GM12878 (cell line): ENCODE measurements around the gene IKZF5.

ENCODE experiments used
- BCL11A ChIP-seq: IDR thresholded peaks from 2 replicates; pipeline ENCODE4 v1.6.1; 2011; ENCODE audit warnings: low read depth, low read length
- CTCF ChIP-seq, 3 experiments: IDR thresholded peaks in 2 of 3; conservative IDR thresholded peaks in 1 of 3; 2 replicates each; pipeline ENCODE4 v1.5.1; 2011; ENCODE audit warnings: low read depth in 3 of 3, low read length in 3 of 3, mild to moderate bottlenecking in 3 of 3, control low read depth in 2 of 3, moderate library complexity in 2 of 3, inconsistent platforms in 1 of 3, mixed read lengths in 1 of 3; ENCODE audit not compliant: control insufficient read depth in 2 of 3, insufficient read depth in 1 of 3; ENCODE audit errors: extremely low read depth in 1 of 3
- FOXM1 ChIP-seq: IDR thresholded peaks from 2 replicates; pipeline ENCODE4 v1.6.1; 2012; ENCODE audit warnings: low read depth, mild to moderate bottlenecking, inconsistent platforms, low read length, moderate library complexity
- NKRF ChIP-seq: fragments of 450-650 bp; conservative IDR thresholded peaks from 2 replicates; pipeline ENCODE4 v1.6.1; 2017; ENCODE audit warnings: mild to moderate bottlenecking, moderate library complexity
- POLR2A ChIP-seq: IDR thresholded peaks from 2 replicates; pipeline ENCODE4 v1.6.1; 2011; ENCODE audit warnings: low read depth, mild to moderate bottlenecking, low read length
- RFX5 ChIP-seq: IDR thresholded peaks from 2 replicates; pipeline ENCODE4 v1.6.1; 2011; ENCODE audit warnings: low read depth, low read length, improper control_type of control experiment
- SMC3 ChIP-seq: IDR thresholded peaks from 2 replicates; pipeline ENCODE4 v1.6.1; 2011; ENCODE audit warnings: low read length, improper control_type of control experiment, borderline replicate concordance
- YY1 ChIP-seq: IDR thresholded peaks from 2 replicates; pipeline ENCODE4 v1.6.1; 2011; ENCODE audit warnings: low read depth, mild to moderate bottlenecking, low read length
- ZNF274 ChIP-seq: IDR thresholded peaks from one replicate; pipeline ENCODE4 v1.8.0; 2011; ENCODE audit not compliant: insufficient read length, insufficient read depth
- ZNF687 ChIP-seq: fragments of 450-650 bp; IDR thresholded peaks from 2 replicates; pipeline ENCODE4 v1.6.1; 2017; ENCODE audit warnings: mild to moderate bottlenecking, moderate library complexity
- TF ChIP-seq, protein P1 (sequence below): IDR thresholded peaks from 2 replicates; pipeline ENCODE4 v1.6.1; 2011; ENCODE audit warnings: mild to moderate bottlenecking, low read depth, low read length, moderate library complexity; ENCODE audit not compliant: insufficient replicate concordance
- TF ChIP-seq, protein P2 (sequence below): IDR thresholded peaks from 2 replicates; pipeline ENCODE4 v1.6.1; 2012; ENCODE audit warnings: mild to moderate bottlenecking, low read depth, low read length
- TF ChIP-seq, protein P3 (sequence below): IDR thresholded peaks from 2 replicates; pipeline ENCODE4 v1.6.1; 2011; ENCODE audit warnings: low read depth, low read length, improper control_type of control experiment, borderline replicate concordance

GRCh38 chr10:123021517-123021916 lies 12.9 kb upstream of the IKZF5 start:
- TF ChIP-seq POLR2A (no peak), ZNF274 (no peak), NKRF (no peak), YY1 (no peak), BCL11A (no peak), RFX5 (no peak), FOXM1 (no peak), SMC3 (no peak), CTCF (IDR thresholded peaks at IDR 0.05 in 2 of 3, conservative IDR thresholded peaks at IDR 0.05 in 1 of 3; ENCODE audit: control insufficient read depth in 2 of 3, extremely low read depth in 1 of 3, insufficient read depth in 1 of 3, low read depth in 3 of 3, low read length in 3 of 3) (peak; percentile 36 to 47 (median 40)), ZNF687 (no peak)
- TF ChIP-seq, protein P1, sequence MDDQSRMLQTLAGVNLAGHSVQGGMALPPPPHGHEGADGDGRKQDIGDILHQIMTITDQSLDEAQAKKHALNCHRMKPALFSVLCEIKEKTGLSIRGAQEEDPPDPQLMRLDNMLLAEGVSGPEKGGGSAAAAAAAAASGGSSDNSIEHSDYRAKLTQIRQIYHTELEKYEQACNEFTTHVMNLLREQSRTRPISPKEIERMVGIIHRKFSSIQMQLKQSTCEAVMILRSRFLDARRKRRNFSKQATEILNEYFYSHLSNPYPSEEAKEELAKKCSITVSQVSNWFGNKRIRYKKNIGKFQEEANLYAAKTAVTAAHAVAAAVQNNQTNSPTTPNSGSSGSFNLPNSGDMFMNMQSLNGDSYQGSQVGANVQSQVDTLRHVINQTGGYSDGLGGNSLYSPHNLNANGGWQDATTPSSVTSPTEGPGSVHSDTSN: no peak
- TF ChIP-seq, protein P2, sequence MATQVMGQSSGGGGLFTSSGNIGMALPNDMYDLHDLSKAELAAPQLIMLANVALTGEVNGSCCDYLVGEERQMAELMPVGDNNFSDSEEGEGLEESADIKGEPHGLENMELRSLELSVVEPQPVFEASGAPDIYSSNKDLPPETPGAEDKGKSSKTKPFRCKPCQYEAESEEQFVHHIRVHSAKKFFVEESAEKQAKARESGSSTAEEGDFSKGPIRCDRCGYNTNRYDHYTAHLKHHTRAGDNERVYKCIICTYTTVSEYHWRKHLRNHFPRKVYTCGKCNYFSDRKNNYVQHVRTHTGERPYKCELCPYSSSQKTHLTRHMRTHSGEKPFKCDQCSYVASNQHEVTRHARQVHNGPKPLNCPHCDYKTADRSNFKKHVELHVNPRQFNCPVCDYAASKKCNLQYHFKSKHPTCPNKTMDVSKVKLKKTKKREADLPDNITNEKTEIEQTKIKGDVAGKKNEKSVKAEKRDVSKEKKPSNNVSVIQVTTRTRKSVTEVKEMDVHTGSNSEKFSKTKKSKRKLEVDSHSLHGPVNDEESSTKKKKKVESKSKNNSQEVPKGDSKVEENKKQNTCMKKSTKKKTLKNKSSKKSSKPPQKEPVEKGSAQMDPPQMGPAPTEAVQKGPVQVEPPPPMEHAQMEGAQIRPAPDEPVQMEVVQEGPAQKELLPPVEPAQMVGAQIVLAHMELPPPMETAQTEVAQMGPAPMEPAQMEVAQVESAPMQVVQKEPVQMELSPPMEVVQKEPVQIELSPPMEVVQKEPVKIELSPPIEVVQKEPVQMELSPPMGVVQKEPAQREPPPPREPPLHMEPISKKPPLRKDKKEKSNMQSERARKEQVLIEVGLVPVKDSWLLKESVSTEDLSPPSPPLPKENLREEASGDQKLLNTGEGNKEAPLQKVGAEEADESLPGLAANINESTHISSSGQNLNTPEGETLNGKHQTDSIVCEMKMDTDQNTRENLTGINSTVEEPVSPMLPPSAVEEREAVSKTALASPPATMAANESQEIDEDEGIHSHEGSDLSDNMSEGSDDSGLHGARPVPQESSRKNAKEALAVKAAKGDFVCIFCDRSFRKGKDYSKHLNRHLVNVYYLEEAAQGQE: no peak
- TF ChIP-seq, protein P3, sequence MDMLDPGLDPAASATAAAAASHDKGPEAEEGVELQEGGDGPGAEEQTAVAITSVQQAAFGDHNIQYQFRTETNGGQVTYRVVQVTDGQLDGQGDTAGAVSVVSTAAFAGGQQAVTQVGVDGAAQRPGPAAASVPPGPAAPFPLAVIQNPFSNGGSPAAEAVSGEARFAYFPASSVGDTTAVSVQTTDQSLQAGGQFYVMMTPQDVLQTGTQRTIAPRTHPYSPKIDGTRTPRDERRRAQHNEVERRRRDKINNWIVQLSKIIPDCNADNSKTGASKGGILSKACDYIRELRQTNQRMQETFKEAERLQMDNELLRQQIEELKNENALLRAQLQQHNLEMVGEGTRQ: no peak
